Stimulated activated CD8-positive, alpha-beta memory T cell treated with anti-CD3 and anti-CD28 coated beads, Interleukin-12 subunit alpha, Interleukin-12 subunit beta, amount 100 ng/mL, for 24 hours (primary cell): Measurements from ENCODE around the gene CTNNBIP1.
"Not testable (repeated sequence)": the region's sequence is repeated elsewhere in the genome, so short reads cannot be mapped to it uniquely, and the experiment has no call there.

ENCODE experiments used
- DNase-seq: peaks from one replicate; pipeline ENCODE4 v3.0.0-alpha.2; 2020; ENCODE audit errors: extremely low read depth

CTNNBIP1 gene

DNA sequence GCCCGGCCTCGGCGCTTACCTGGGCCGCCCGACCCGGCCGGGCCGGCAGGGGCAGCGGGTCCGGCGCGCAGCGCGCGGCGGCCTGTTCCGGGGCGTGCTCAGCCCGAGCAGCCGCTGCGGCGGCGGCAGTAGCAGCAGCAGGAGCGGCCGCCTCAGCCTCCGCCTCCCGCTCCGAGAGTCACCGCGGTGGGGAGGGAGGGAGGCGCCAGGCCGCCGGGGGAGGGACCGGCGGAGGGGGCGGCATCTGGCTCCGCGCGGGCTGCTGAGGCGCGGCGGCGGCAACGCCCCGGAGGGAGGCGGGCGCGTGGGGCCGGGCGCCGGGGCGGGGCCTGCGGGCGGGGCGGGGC, at the start of gene CTNNBIP1:
Gene CTNNBIP1 (minus strand): TSS at position 194 of the 347 bp plus-strand sequence. CDS start 38,205 bp downstream, outside the sequence.
- no peak for DNase-seq

DNA sequence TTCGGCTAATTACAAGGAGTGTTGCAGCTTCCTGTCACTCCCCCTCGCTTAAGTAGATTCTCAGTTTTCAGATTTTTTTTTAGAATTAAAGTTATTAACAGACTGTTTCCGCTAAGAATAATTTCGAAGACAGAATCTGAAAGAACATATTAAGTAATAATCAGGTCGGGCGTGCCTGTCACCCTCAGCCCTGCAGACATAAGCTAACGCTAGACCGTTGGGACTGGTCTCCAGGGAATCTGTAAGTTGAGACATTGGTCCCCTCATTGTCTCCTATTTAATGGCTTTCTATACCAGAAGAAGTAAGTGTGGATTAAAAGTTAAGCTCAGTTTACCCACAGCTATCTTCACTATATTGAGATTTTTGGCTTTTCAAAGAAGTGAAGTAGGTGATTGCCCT, 47.7 kb upstream of the CTNNBIP1 start:
- DNase-seq: no peak

DNA sequence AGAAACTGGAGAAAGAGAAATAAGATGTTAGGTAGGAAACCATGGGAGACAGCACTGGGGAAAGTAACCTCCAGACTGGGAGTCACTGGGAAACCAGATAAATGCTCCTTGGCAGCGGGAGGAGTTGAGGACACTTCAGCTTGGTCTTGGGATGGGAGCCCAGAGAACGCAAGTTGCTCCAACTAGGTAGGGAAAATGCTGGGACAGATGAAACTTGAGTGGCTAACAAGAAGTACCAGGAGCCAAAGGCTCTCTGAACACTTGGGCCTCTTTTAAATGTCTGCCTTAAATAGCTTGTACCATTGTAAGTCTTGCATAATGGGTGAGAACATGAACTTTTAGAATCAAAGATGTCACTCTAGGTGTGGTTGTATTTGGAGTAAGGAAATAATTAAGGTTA, 36.2 kb upstream of the CTNNBIP1 start:
- no peak for DNase-seq

GRCh38 chr1:9942939-9943788, 33.1 kb upstream of the CTNNBIP1 start, which contains the start of the genes LZIC and NMNAT1:
Gene LZIC, minus strand, starts transcription at chr1:9943391. Its CDS starts 6,772 bp downstream, at chr1:9936619.
Gene NMNAT1, plus strand, starts transcription at chr1:9943475. Its CDS starts 28,599 bp downstream, at chr1:9972074.
- DNase-seq: peak; percentile 79

DNA sequence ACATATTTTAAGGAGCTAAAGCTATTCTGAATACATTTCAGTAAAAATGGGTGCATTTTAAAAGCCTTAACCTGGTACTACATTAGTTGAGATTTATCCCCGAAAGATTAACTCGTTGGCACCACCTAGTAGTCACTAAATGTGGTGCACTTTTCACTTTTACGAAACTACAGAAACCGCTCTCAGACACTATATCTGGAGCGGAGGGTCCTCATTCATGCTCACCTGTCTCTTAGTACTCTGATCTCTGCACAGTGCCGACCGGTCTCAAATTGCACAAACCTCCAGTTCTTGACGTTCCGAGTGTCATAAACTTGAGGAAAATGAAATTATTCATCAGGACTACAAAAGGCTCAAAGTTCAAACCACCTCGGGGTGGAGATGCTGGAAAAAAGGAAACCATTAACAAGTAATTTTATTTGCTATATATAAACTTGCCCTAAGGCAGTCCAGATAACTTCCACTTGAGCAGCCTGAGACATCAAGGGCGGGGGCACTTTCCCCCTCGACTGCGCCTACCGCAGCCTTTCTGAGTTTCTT, 32.4 kb upstream of the CTNNBIP1 start:
- no peak for DNase-seq

DNA sequence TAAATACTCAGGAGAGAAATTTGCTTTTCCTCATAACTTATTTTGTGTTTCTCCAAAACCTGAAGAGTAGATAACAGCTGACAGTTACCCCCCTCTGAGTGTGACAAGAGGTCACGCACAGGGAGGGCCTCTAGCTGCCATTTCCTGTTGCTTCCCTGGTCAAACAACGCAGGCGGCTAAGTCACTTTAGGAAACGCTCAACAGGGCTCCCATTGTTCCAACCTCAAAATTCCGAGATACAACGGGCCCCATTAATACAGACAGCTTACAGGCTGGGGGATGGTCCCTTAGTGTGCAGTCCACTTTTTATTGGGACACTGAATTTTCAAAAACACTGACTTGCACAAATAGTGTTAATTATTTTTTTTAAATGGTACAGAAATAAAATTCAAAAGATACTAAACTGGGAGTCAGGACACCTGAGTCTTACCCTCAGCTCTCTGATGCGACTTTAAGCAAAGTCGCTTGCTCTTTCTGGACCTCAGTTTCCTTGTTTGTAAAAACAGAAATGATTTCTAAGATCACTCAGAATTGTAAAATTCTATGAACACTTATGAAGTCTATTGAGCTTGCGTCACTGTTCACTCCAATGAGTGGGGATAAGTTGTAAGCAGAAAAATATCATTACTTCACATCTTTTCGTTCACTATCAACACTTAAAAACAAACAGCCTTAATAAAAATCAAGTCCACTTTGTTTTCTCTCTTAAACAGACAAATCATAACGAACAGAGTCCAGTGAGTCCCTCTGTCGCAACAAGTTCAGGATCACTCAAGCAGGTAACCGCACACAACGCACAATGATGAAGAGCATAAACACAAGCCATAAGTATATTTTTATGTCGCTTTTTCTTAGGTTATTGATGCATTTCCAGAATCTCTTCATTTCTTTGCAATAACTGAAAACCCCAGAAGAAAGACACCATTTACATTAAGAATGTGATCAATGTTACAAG, 19.6 kb upstream of the CTNNBIP1 start:
- no peak for DNase-seq

DNA sequence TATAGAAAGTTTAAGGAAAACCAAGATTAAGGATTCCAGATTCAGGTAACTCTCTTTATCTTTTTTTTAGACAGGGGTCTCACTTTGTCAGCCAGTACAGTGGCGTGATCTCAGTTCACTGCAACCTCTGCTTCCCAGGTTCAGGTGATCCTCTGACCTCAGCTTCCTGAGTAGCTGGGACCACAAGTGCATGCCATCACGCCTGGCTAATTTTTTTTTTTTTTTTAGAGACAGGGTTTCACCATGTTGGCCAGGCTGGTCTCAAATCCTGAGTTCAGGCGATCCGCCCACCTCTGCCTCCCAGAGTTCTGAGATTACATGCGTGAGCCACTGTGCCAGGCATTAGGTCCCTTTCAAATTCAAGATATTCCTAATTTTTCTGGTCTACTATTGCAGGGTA, 17.2 kb upstream of the CTNNBIP1 start:
- no peak for DNase-seq

DNA sequence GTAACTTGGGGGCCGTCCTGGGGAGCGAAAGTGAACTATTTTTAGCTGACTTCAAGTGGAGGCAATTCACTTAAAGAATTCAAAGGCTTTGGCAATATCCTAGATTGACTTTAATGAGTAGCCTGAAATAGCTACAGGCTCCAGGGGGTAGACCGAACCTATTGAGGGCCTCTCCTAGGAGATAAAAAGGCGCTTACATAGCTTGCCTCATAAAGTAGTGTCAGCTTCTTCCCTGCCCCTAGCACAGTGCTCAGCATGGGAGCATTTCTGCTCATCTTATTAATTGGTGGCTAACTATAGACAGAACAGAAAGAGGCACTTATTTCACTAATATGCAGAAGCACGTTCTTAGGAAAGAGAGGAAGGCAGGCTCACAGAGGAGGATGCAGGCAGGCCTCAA, 12.3 kb upstream of the CTNNBIP1 start:
- no peak for DNase-seq

GRCh38 chr1:9920606-9921005, 10.5 kb upstream of the CTNNBIP1 start:
- DNase-seq: no peak

DNA sequence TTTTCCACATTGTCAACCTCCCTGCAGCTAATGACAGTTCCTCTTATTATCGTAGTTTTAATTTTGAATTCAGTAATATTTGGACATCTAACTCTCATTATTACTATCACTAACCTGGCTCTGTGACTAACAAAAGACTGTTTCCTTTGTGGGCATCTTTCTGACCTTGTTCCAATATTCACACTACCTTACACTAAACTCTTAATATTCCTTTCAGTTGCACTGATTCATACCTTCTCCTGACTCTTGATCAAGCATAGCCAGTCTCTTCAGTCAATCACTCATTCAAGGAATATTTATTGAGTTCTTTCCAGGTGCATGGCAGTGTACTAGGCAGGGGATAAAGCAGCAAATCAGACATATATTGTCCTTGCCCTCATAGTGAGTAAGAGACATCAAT, 7.8 kb upstream of the CTNNBIP1 start:
- DNase-seq: no peak

DNA sequence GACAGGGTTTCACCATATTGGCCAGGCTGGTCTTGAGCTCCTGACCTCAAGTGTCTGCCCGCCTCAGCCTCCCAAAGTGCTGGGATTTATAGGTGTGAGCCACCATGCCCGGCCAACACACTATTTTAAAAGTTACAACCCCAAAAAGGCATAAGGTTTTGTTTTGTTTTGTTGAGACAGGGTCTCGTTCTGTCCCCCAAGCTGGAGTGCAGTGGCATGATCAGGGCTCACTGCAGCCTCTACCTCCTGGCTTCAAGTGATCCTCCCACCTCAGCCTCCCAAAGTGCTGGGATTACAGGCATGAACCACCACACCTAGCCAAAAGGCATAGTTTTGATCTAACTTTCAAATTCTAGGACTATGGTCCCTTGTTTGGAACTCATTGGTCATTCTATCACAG, 7.4 kb upstream of the CTNNBIP1 start:
- not testable (repeated sequence) for DNase-seq

DNA sequence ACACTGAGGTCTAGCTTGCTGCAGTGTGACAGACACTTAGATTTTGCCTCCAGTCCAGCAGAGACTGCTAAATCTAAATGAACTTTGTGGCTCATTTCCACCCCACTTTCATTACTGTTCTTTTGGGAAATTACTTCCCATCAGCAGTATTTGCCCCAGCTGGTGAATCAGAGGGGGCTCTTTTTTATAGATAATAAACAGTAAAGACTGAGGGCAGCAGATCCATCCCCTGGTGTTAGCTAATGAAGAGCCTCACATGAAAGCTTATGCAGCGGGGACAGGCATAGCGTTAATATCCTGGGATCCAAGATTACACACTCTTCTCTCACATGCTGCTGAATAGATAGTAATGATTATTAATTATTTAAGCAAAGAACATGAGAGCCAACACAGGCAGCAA, 6.4 kb upstream of the CTNNBIP1 start:
- no peak for DNase-seq

- DNase-seq: no peak
Observed at GRCh38 chr1:9914610-9914937, 4.5 kb upstream of the CTNNBIP1 start.

DNA sequence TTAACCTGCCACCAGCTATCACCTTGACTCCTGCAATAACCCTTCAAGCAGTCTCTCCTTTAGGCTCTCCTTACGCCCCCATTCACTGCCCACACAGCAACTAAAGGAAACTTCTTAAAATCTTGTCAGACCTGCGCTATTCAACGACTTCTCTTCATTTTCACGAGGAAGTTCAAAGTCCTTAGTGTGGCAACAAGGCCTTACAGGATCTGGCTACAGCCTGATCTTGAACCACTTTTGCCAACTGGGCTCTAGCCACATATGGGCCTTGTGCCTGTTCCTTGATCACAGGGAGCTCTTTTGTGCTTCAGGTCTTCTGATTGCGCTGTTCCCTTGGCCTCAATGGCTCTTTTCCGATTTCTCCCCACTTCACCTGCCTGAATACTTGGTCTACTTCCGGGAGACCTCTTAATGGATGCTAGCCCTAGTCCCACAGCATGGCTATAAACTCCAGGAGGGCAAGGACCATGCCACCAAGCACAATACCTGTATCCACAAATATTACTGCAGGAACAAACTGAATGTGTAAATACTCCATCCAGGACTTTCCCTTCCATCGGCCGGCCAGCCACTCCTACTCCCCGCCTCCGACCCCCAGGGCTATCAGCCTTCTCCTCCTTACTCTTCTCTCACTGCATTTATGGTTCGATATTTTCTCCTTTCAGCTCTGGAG, 2.3 kb upstream of the CTNNBIP1 start:
- no peak for DNase-seq

DNA sequence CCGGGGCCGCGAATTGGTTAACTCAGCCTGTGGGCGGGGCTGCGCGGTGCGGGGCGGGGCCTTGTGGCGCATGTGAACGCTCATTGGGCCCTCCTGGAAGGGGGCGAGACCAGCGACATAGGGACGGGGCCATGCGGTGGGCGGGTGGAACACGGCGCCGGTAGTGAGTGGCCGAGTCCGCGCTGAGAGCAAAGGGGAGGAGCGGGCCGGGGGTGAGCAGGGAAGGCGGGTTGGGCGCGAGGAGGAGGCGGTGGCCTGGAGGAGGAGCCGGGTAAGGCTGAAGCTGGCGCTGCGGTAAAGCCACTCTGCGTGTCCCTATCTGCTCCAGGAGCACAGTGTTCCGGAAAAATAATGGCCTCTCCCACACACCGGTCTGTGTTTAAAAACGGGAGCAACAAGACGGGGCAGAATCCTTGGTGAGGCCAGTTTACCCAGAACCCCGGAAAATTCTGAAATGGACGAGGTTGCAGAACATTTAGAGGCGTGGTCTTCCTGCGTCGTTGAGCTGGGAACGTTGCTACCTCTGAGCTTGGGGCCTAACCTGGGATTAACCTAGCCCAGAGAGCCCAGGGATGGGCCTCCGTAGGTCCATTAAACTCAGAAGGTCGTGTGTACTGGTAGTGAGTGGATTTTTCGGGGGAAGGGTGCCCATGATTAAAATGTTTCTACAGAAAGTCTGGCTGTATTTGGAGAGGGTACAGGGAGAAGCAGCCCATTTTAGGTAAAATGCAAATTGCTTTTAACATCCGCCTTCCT, 532 bp upstream of the CTNNBIP1 start:
- peak; percentile 100 for DNase-seq

DNA sequence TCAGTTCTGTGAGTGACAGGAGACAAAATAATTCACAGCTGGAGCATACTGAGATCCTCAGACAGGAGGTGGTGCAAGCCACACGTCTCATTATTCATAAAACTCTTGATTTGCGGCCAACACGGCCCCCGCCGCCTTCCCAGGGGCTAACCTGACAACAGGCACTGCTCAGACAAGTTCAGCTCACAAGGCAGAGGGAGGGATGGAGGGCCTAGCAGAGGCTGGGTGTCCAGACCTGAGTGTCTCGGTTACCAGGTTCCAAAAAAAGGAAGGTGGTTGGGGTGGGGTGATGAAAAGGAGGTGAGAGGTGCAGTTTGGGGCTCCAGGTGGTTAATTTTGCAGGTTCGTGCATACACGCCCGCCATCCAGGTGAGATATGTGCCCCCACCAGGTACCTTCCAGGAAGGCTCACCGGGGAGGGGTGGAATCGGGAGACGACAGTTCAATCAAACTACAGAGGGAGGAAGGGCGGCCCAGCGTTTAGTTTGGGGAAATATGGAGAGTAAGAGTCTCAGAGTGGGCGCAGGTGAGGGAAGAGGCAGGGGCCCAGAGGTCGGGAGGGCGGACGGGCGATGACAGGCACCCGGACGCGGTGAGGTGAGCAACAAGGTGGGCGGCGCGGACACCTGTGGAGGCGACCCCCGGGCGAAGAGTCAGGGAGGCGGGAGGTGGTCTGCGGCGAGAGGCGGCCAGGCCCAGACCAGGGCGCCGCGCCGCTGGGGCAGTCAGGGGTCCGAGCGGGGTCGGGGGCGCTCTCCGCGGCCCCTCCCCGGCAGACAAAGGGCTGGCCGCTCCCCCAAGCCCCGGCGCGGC, 629 bp downstream of the CTNNBIP1 start:
- no peak for DNase-seq

GRCh38 chr1:9908871-9909233, 1.2 kb downstream of the CTNNBIP1 start:
- no peak for DNase-seq

DNA sequence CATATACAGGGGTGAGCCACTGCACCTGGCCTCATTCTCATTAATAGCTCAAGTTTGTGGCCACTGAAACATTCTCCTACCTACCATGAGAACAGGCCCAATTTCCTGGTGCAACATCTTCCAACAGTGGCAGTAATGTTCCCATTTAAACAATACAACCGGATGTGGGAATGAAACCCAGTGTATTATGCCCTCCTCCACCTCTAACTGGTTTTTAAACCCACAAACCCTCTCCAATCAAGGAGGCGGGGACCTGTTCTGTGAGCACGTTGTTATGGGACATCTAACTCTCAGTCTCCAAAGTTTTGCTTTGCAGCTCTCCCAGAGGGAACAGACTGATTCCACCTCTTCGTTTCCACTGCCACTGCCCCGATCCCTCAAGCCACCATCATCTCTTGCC, 2.6 kb downstream of the CTNNBIP1 start:
- no peak for DNase-seq

DNA sequence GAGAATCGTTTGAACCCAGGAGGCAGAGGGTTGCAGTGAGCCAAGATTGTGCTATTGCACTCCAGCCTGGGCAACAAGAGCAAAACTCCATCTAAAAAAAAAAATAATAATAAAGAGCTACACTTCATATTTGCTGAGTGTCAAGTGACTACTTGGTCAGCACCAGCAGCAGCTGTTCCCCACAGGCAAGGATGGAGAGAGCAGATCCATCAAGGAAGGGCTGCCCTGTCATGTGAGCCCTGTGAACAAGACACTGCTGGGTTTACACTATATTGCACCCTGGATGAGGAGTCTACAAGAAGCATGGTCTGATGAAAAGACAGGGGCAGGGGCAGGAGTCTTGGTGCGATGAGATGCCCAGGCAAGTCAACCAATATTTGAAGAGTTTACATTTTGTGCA, 3.6 kb downstream of the CTNNBIP1 start:
- DNase-seq: no peak

DNA sequence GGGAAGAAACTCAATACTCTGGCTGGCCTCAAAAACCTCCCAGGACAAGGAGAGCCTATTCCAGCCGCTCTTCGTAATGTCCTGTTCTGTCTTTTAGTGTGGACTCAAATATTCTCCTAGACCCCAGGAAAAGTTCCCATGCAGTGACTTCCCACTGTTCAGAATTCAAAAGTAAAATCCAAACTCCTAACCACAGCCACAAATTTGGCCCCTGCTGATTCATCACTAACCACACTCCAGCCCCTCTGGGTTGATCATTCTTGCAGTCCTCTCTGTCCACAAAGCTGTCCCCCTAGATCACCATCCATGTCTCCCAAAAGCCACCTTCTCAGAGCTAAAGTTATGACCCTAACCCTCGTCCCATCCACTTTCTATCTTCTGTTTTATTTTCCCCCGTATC, 5.1 kb downstream of the CTNNBIP1 start:
- no peak for DNase-seq
